Urothelium cell line (cell line): ENCODE data around the gene PIP.
"Not testable (repeated sequence)": the region's sequence is repeated elsewhere in the genome, so short reads cannot be mapped to it uniquely, and the experiment has no call there.

Experiments
- DNase-seq: peaks from one replicate; pipeline ENCODE4 v3.0.0; 2011; ENCODE audit warnings: low spot score, mixed read lengths
- FAIRE-seq: peaks from 2 replicates; lab custom pipeline; 2011; peaks lifted over from hg19 to GRCh38; lab: Jason Lieb, UNC

The PIP gene

GRCh38 chr7:143131781-143132180 lies at the start of gene PIP:
PIP (plus strand) TSS chr7:143132077; CDS start chr7:143132117, 40 bp downstream.
- no peak for FAIRE-seq

GRCh38 chr7:143085109-143085508 lies 46.8 kb upstream of the PIP start:
- DNase-seq (no peak), FAIRE-seq (no peak)

More at GRCh38 chr7:143131781-143132180, at the start of gene PIP:
- no peak for DNase-seq

- FAIRE-seq, DNase-seq: not testable (repeated sequence)
These were observed 46.3 kb upstream of the PIP start for GRCh38 chr7:143085610-143086009.

- FAIRE-seq, DNase-seq: not testable (repeated sequence)
These were observed 43.2 kb upstream of the PIP start for GRCh38 chr7:143088549-143089231.

- DNase-seq (no peak), FAIRE-seq (no peak)
These were observed 35.7 kb upstream of the PIP start for GRCh38 chr7:143096146-143096545.

- not testable (repeated sequence) for DNase-seq, FAIRE-seq
These were observed 32.3 kb upstream of the PIP start for GRCh38 chr7:143099579-143099978.

GRCh38 chr7:143104759-143105158 lies 27.1 kb upstream of the PIP start:
- no peak for FAIRE-seq

GRCh38 chr7:143108019-143108418 lies 23.9 kb upstream of the PIP start:
- DNase-seq, FAIRE-seq: not testable (repeated sequence)

More at GRCh38 chr7:143104759-143105158, 27.1 kb upstream of the PIP start:
- DNase-seq = no peak

- DNase-seq (no peak), FAIRE-seq (no peak)
These were observed 14.5 kb upstream of the PIP start for GRCh38 chr7:143117395-143117794.

- no peak for DNase-seq
These were observed 11.0 kb upstream of the PIP start for GRCh38 chr7:143120691-143121405.

GRCh38 chr7:143123326-143123725 lies 8.6 kb upstream of the PIP start:
- not testable (repeated sequence) for FAIRE-seq, DNase-seq

More at GRCh38 chr7:143120691-143121405, 11.0 kb upstream of the PIP start:
- no peak for FAIRE-seq

- no peak for FAIRE-seq
These were observed 5.7 kb upstream of the PIP start for GRCh38 chr7:143126146-143126545.

GRCh38 chr7:143129051-143129450 lies 2.8 kb upstream of the PIP start:
- FAIRE-seq (no peak), DNase-seq (no peak)

More at GRCh38 chr7:143126146-143126545, 5.7 kb upstream of the PIP start:
- no peak for DNase-seq

- FAIRE-seq (no peak), DNase-seq (no peak)
These were observed 2.4 kb upstream of the PIP start for GRCh38 chr7:143129477-143129876.

GRCh38 chr7:143130541-143130940 lies 1.3 kb upstream of the PIP start:
- FAIRE-seq (no peak), DNase-seq (no peak)

- FAIRE-seq = no peak
- DNase-seq = no peak
These were observed 15.2 kb downstream of the PIP start for GRCh38 chr7:143147070-143147469.

GRCh38 chr7:143148050-143148449 lies 16.2 kb downstream of the PIP start:
- FAIRE-seq (no peak), DNase-seq (no peak)

- no peak for DNase-seq
- FAIRE-seq = no peak
These were observed 16.8 kb downstream of the PIP start for GRCh38 chr7:143148651-143149050.

- not testable (repeated sequence) for DNase-seq, FAIRE-seq
These were observed 18.8 kb downstream of the PIP start for GRCh38 chr7:143150696-143151095.

- DNase-seq, FAIRE-seq: not testable (repeated sequence)
These were observed 26.7 kb downstream of the PIP start for GRCh38 chr7:143158617-143159016.

GRCh38 chr7:143171697-143172096 lies 39.8 kb downstream of the PIP start:
- DNase-seq = no peak
- no peak for FAIRE-seq

GRCh38 chr7:143172354-143172753 lies 40.5 kb downstream of the PIP start:
- DNase-seq (peak; percentile 25), FAIRE-seq (no peak)
